ENCODE measurements around the gene B3GNT3.

B3GNT3 gene

DNA sequence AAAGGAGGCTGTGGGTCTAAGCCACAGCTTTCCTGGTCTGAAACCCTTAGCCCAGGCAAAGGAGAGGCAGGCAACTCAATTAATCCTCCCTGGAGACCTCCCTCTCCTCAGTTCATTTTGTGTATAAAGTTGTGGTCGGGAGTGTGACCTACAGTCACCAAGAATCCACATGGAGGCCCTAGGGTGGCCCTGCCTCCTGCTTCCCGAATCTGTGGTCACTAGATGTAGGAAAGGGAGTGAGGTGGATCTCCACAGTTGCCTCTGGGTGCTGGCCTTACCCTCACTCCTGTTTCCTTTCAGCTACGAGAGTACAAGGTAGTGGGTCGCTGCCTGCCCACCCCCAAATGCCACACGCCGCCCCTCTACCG, 66.0 kb downstream of the B3GNT3 start:
- no peak for DNase-seq (ENCODE audit: low read depth)

DNA sequence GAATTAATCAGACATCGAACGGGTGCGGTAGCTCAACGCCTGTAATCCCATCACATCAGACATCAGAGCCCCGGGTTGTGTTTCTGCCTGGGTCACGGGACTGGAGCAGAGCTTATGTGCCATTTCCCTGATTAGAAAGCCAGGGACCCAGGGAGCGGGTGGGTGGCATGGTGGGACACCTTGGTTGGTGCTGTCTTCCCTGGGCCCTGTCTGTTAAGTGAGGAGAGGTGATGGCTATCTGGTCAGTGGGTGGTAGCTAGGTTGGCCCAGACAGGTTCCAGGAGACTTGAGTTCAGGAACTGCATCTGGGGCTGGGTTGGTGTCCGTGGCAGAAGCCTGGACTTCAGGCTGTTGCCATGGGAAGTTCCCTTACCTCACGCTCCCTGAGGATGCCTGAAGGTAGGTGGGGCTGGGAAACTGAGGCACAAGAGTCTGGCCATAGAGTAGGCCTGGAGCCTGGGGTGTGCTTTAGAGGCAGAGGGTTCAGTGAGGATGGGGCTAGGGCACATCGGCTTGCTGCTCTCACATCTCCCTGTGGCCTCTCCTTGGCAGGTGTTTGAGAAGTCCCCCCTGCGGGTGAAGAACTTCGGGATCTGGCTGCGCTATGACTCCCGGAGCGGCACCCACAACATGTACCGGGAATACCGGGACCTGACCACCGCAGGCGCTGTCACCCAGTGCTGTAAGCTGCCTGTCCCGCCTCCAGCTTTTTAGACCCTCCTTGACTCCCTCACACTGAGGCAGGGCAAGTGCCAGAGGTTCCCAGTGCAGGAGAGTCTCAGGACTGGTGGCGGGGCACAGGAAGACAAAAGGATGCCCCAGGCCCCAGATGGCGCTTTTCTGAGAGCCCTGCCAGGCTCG, 66.8 kb downstream of the B3GNT3 start:
- DNase-seq (ENCODE audit: low read depth), result no peak

- DNase-seq (ENCODE audit: low read depth), result no peak
These were observed 68.0 kb downstream of the B3GNT3 start for GRCh38 chr19:17862711-17863519.
